HCT116 (cell line): ENCODE results near the gene ACTR1A.

Source experiments
- CBX3 ChIP-seq: IDR thresholded peaks from 2 replicates; pipeline ENCODE4 v1.6.1; 2012; ENCODE audit warnings: low read depth
- CTCF ChIP-seq, 3 experiments: fragments of 200-600 bp in 1 of 3; sonication (generic) in 1 of 3; IDR thresholded peaks in 2 of 3; conservative IDR thresholded peaks in 1 of 3; 2 replicates each; pipeline ENCODE4 v1.5.1; 2012 to 2017; ENCODE audit warnings: low read depth in 2 of 3, low read length in 2 of 3, antibody characterized with exemption in 1 of 3, borderline replicate concordance in 1 of 3, control low read depth in 1 of 3, mild to moderate bottlenecking in 1 of 3, mixed read lengths in 1 of 3, mixed run types in 1 of 3, moderate library complexity in 1 of 3; ENCODE audit not compliant: insufficient read depth in 1 of 3
- MAX ChIP-seq: IDR thresholded peaks from 2 replicates; pipeline ENCODE4 v1.6.1; 2012
- POLR2A ChIP-seq: IDR thresholded peaks from 2 replicates; pipeline ENCODE4 v1.7.0; 2011; ENCODE audit warnings: borderline replicate concordance; ENCODE audit not compliant: insufficient read depth, insufficient read length; ENCODE audit errors: extremely low read depth
- POLR2AphosphoS5 ChIP-seq: IDR thresholded peaks from 2 replicates; pipeline ENCODE4 v1.6.1; 2011; ENCODE audit warnings: mild to moderate bottlenecking, low read depth, low read length, moderate library complexity
- REST ChIP-seq: IDR thresholded peaks from 2 replicates; pipeline ENCODE4 v1.6.1; 2012; ENCODE audit warnings: low read depth
- SIN3A ChIP-seq: IDR thresholded peaks from 2 replicates; pipeline ENCODE4 v1.6.1; 2012; ENCODE audit warnings: low read depth

- TF ChIP-seq POLR2A (no peak), MAX (no peak), POLR2AphosphoS5 (no peak), CTCF (IDR thresholded peaks at IDR 0.05 in 2 of 3, conservative IDR thresholded peaks at IDR 0.05 in 1 of 3; ENCODE audit: borderline replicate concordance in 1 of 3, insufficient read depth in 1 of 3, low read depth in 2 of 3, low read length in 2 of 3) (no peak), REST (no peak), SIN3A (no peak), CBX3 (no peak)
These were observed 40.4 kb upstream of the ACTR1A start for GRCh38 chr10:102542800-102543418.
